B cell (primary cell): Measurements from ENCODE around the gene GPR152. TPM values are rescaled to one million over a fixed set of nuclear protein-coding genes. Genes with fewer than 3 reads are reported as not detected.

Source experiments
- ATAC-seq: fragments of 200-7000 bp; cut with Tn5 transposase; one replicate; pipeline ENCODE4 v1.10.0; 2021; ENCODE audit warnings: low read depth, mild to moderate bottlenecking, moderate number of reproducible peaks, moderate library complexity
- CTCF ChIA-PET: fragments of 350-600 bp; sonication (Branson Sonifier 250); formaldehyde crosslinking; loops from one replicate; lab custom pipeline; 2021; ENCODE audit warnings: antibody characterized with exemption, inconsistent platforms; lab: Charles Lee
- POLR2A ChIA-PET: fragments of 350-600 bp; sonication (Branson Sonifier 250); formaldehyde crosslinking; loops from one replicate; lab custom pipeline; 2021; ENCODE audit warnings: antibody characterized with exemption; lab: Charles Lee
- DNase-seq: peaks from one replicate; pipeline ENCODE4 v3.0.0; 2013
- H2AFZ ChIP-seq: 2 replicates; pipeline ENCODE4 v1.6.1; 2012; ENCODE audit warnings: mild to moderate bottlenecking, low read depth, low read length; ENCODE audit not compliant: insufficient read depth, poor library complexity, severe bottlenecking
- H3K27ac ChIP-seq, 2 donors: 1 replicate in 1 of 2; 2 replicates in 1 of 2; pipeline ENCODE4 v1.5.1; 2012 to 2013; ENCODE audit warnings: low read length in 2 of 2, mild to moderate bottlenecking in 2 of 2, moderate library complexity in 1 of 2
- H3K27me3 ChIP-seq, 4 experiments: fragments of 200-600 bp in 1 of 4; sonication (generic) in 1 of 4; replicated peaks in 1 of 4; 1 replicate in 2 of 4; 2 replicates in 2 of 4; pipeline versions ENCODE4 v1.6.1 to v1.7.0; 2013 to 2016; ENCODE audit warnings: low read length in 3 of 4, mild to moderate bottlenecking in 2 of 4, mixed read lengths in 1 of 4, moderate library complexity in 1 of 4; ENCODE audit not compliant: insufficient read depth in 4 of 4, control insufficient read depth in 3 of 4; ENCODE audit errors: control extremely low read depth in 1 of 4
- H3K36me3 ChIP-seq, 2 experiments: replicated peaks in 1 of 2; 1 replicate in 1 of 2; 2 replicates in 1 of 2; pipeline versions ENCODE4 v1.6.1 to v1.7.1; 2013; ENCODE audit warnings: low read length in 1 of 2; ENCODE audit not compliant: insufficient read depth in 2 of 2, control insufficient read depth in 1 of 2; ENCODE audit errors: control extremely low read depth in 1 of 2, extremely low read depth in 1 of 2
- H3K4me1 ChIP-seq, 2 donors: fragments of 200-600 bp in 1 of 2; sonication (generic) in 1 of 2; 1 replicate in 1 of 2; 2 replicates in 1 of 2; pipeline versions ENCODE4 v1.5.1 to v1.6.1; 2013 to 2017; ENCODE audit warnings: low read length in 2 of 2; ENCODE audit not compliant: control insufficient read depth in 2 of 2, insufficient read depth in 2 of 2
- H3K4me2 ChIP-seq: replicated peaks from 2 replicates; pipeline ENCODE3; 2012; ENCODE audit warnings: mild to moderate bottlenecking, low read depth, low read length; ENCODE audit not compliant: poor library complexity, severe bottlenecking
- H3K4me3 ChIP-seq, 5 experiments: fragments of 200-600 bp in 1 of 5; sonication (generic) in 1 of 5; 1 replicate in 3 of 5; 2 replicates in 2 of 5; pipeline versions ENCODE4 v1.5.1 to v1.7.0; 2011 to 2016; ENCODE audit warnings: low read length in 4 of 5, mild to moderate bottlenecking in 4 of 5, low read depth in 2 of 5, control low read depth in 1 of 5, moderate library complexity in 1 of 5; ENCODE audit not compliant: insufficient read depth in 1 of 5; ENCODE audit errors: control extremely low read depth in 1 of 5, extremely low read depth in 1 of 5
- H3K79me2 ChIP-seq: fragments of 200-600 bp; sonication (generic); one replicate; pipeline ENCODE4 v1.6.0; 2016; ENCODE audit warnings: low read length; ENCODE audit not compliant: control insufficient read depth, insufficient read depth
- H3K9ac ChIP-seq: fragments of 200-600 bp; sonication (generic); 2 replicates; pipeline ENCODE4 v1.6.1; 2017; ENCODE audit warnings: mild to moderate bottlenecking, low read length, moderate library complexity
- H3K9me3 ChIP-seq, 3 donors: one replicate each; pipeline versions ENCODE4 v1.6.1 to v1.7.1; 2013; ENCODE audit warnings: low read length in 2 of 3; ENCODE audit not compliant: control insufficient read depth in 2 of 3, insufficient read depth in 1 of 3; ENCODE audit errors: control extremely low read depth in 1 of 3
- H4K20me1 ChIP-seq: 2 replicates; pipeline ENCODE4 v1.6.0; 2012; ENCODE audit warnings: mild to moderate bottlenecking, low read length; ENCODE audit not compliant: insufficient read depth, control insufficient read depth, poor library complexity, severe bottlenecking
- H3K27ac Mint-ChIP-seq: one replicate; pipeline ENCODE4 v1.8.0; 2021; ENCODE audit warnings: mixed read lengths
- H3K27me3 Mint-ChIP-seq: one replicate; pipeline ENCODE4 v1.8.0; 2021; ENCODE audit warnings: mixed read lengths
- H3K4me1 Mint-ChIP-seq: one replicate; pipeline ENCODE4 v1.8.0; 2021; ENCODE audit warnings: mixed read lengths
- H3K4me3 Mint-ChIP-seq: one replicate; pipeline ENCODE4 v1.8.0; 2021; ENCODE audit warnings: mixed read lengths
- H3K9me3 Mint-ChIP-seq: one replicate; pipeline ENCODE4 v1.8.0; 2022; ENCODE audit warnings: mixed read lengths; ENCODE audit not compliant: insufficient read depth
- CTCF ChIP-seq: fragments of 200-600 bp; IDR thresholded peaks from one replicate; pipeline ENCODE4 v1.8.0; 2022; ENCODE audit warnings: antibody characterized with exemption, mild to moderate bottlenecking
- EZH2 ChIP-seq: IDR thresholded peaks from 2 replicates; pipeline ENCODE4 v1.6.1; 2012; ENCODE audit warnings: borderline replicate concordance, low read depth, mild to moderate bottlenecking, moderate library complexity, low read length; ENCODE audit not compliant: insufficient read depth, poor library complexity, severe bottlenecking
- WGBS: methylation state at CpG from one replicate; pipeline ENCODE4 v1.1.5; 2013; ENCODE audit warnings: missing lambda C conversion rate; ENCODE audit not compliant: insufficient coverage; 5-methylcytosine and 5-hydroxymethylcytosine counted together
- intact Hi-C: fragments of 100-400 bp; cut with micrococcal nuclease; formaldehyde crosslinking; loops from one replicate; pipeline ENCODE4 v1.10.0; 2022
- polyA plus RNA-seq: library from polyadenylated mRNA; depleted of rRNA; stranded (reverse); fragments of >200 nt; gene quantifications from 2 replicates; pipeline ENCODE4 v1.2.3, GENCODE V29; 2012
- total RNA-seq, 2 donors: library from RNA; stranded (reverse); fragments of 120-200 nt in 1 of 2; gene quantifications; 1 replicate in 1 of 2; 2 replicates in 1 of 2; pipeline versions ENCODE4 v1.2.3 to v1.2.4, GENCODE V29; 2013 to 2022

Gene GPR152
- total and polyA plus RNA-seq, 2 donors (not counting 1 experiment from before 2014, with no cell fraction given), result 0.24 TPM; not detected in 1

GRCh38 chr11:67492801-67493547, 40.4 kb upstream of the GPR152 start:
- H3K4me3 Mint-ChIP-seq, result no peak overlapping the region
- Histone ChIP-seq H2AFZ (no peak overlapping the region), H3K27ac (no peak overlapping the region), H3K4me2 (no peak overlapping the region), H3K36me3 (peaks cover 0 to 86% of the 10 kb centered on the region in 2 experiments), H3K9ac (no peak overlapping the region), H3K9me3 (no peaks in the 10 kb centered on the region), H3K4me3 (no peak overlapping the region), H3K27me3 (no peaks in the 10 kb centered on the region), H4K20me1 (peaks cover 59% of the 10 kb centered on the region), H3K79me2 (peaks cover 28% of the 10 kb centered on the region), H3K4me1 (peaks cover 0 to 3% of the 10 kb centered on the region in 2 donors)
- no peak for DNase-seq
- ChIA-PET POLR2A (interaction anchor here (0.6 to 1.0 kb wide), 3 partner anchors 80 to 142 kb away, joined by 3 read pairs; partner anchors contain the start of gene PPP1CA), CTCF (interaction anchor here (0.7 to 0.9 kb wide), 2 partner anchors 102 to 104 kb away, joined by 3 read pairs; partner anchors contain the start of gene RAD9A)
- ATAC-seq, result no peak
- H3K9me3 Mint-ChIP-seq, result no peaks in the 10 kb centered on the region
- 87% methylated on average over 45 of the region's 46 CpGs for WGBS
- H3K27ac Mint-ChIP-seq, result no peak overlapping the region
- H3K27me3 Mint-ChIP-seq, result no peaks in the 10 kb centered on the region
- H3K4me1 Mint-ChIP-seq, result peaks cover 4% of the 10 kb centered on the region
- TF ChIP-seq EZH2 (no peak), CTCF (no peak)
- intact Hi-C loops, result no loop called here
